ENCODE data around the gene TMX2.

DNA sequence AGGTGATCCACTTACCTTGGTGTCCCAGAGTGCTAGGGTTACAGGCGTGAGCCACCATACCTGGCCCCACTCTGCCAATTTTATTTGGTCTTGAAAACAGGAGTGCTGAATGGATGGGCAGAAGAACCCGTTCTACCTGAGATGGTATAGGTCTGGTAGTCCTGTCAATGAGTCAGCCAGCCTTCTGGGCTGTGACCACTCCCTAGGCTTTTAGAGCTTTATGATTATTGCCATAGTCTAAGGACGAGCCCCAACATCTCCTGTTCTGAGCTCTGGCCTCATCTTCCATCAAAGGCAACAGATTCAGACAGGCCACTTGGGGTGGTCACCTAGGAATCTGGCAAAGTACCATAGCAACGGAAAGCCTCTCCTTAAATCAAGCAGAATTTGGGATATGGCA, 33.0 kb upstream of the TMX2 start:
- TF ChIP-seq, protein P1, sequence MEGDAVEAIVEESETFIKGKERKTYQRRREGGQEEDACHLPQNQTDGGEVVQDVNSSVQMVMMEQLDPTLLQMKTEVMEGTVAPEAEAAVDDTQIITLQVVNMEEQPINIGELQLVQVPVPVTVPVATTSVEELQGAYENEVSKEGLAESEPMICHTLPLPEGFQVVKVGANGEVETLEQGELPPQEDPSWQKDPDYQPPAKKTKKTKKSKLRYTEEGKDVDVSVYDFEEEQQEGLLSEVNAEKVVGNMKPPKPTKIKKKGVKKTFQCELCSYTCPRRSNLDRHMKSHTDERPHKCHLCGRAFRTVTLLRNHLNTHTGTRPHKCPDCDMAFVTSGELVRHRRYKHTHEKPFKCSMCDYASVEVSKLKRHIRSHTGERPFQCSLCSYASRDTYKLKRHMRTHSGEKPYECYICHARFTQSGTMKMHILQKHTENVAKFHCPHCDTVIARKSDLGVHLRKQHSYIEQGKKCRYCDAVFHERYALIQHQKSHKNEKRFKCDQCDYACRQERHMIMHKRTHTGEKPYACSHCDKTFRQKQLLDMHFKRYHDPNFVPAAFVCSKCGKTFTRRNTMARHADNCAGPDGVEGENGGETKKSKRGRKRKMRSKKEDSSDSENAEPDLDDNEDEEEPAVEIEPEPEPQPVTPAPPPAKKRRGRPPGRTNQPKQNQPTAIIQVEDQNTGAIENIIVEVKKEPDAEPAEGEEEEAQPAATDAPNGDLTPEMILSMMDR (IDR thresholded peaks at IDR 0.05), result no peak
- TF ChIP-seq POLR2A (IDR thresholded peaks at IDR 0.05), result no peak
